HG02642 (cell line): ENCODE results near the gene TMEM147.
A peak's percentile ranks its signal among the peaks of the same experiment; 100 is the strongest.

Source experiments
- ATAC-seq: cut with Tn5 transposase; IDR thresholded peaks from one replicate; pipeline ENCODE4 v1.9.1; 2021; ENCODE audit warnings: mild to moderate bottlenecking; ENCODE audit not compliant: unreplicated experiment, poor library complexity

TMEM147 gene

GRCh38 chr19:35544110-35544802 is 1.2 kb upstream of the TMEM147 start:
- no peak for ATAC-seq

DNA sequence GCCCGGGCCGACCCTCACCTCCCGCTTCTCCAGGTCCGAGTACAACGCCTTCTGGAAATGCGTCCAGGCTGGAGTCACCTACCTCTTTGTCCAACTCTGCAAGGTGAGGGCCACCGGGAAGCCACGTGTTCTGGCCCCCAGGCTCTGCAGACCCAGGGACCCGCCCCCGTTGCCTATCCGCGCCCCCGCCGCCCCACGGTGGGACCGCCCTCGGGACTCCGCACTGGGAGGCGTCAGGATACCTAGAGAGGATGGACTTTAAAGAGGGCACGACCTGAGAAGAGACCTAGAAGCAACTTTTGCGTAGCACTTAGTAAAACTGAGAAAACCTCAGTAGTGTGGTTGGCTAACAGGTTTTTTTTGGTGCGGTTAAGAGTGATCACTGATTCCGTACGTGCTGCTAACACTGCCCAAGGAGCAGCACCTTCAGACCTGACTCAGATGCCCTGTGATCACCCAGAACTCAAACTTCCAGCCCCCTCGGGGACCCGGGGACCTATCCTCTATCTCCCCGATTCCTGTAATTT is 492 bp downstream of the TMEM147 start:
- ATAC-seq: peak; percentile 43

DNA sequence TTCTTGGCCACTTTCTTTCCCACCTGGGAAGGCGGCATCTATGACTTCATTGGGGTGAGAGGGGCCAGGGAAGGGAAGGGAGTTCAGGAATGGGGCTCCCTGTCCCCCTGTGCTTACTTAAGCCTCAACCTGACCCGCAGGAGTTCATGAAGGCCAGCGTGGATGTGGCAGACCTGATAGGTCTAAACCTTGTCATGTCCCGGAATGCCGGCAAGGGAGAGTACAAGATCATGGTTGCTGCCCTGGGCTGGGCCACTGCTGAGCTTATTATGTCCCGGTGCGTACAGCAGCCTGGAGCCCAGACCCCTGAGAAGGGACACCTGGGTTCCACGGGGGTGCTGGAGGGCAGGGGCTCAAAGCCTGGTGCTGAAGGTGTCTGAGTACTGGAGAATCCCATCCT is 1.1 kb downstream of the TMEM147 start:
- ATAC-seq: no peak

- no peak for ATAC-seq
Observed at GRCh38 chr19:35549174-35549788, 3.9 kb downstream of the TMEM147 start.

DNA sequence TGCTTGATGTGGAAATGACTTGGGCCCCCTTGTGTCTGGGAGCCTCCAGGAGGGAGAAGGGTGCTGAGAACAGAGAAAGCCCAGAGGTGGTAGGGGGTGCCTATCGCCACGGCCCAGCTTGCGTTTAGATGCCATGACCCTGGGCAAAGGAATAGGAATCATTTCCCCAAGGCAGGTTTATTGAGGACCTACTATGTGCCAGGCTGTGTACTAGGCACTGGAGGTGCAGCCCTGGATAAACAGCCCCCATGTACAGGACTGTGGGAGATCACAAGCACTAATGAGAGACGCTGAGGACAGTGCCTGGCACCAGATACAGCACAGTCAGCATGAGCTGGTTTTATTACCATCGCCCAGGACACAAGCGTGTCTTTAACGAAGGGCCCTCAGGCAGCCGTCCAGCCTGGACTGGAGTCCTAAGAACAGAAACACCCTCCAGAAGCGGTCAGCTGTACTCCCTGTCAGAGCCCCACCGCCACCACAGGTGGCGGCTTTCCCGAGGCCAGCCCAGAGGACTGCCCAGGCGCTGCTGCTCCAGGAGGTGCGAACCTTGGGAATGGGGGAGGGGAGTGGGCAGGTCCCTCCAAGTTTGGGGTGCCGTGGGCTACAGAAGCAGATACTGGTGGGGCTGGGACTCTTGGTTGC is 4.6 kb downstream of the TMEM147 start:
- ATAC-seq: no peak

DNA sequence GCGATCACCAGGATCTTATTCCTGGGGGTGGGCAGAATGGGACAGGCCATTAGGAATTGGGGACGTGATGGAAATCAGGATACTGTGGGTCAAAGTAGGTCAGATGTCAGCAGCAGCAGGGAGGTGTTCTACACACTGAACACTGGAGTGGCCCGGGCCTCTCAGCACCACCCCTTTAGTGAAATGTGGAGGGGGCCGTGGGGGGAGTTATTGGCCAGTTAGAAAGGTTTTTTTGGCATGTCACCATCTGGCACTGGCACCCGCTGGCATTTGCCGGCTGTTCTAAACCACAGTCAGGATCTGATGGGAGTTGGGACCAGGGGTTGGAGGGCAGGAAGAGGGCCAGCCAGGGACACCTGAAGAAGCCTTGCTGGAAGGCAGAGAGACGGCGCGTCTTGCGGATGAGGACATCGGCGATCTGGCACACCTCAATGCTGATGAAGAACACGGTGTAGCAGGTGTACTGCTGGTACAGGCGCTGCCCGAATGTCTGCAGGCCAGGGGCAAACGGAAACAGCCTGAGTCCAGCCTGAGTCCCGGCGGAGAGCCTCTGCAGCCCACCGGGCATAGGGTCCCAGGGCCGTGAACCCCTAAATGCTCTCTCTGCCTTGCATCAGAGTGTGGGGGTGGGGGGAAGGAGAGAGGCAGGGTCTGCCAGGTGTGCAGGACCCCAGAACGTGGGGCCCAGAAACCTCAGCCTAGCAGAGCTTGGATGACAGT is 5.8 kb downstream of the TMEM147 start:
- ATAC-seq: no peak

DNA sequence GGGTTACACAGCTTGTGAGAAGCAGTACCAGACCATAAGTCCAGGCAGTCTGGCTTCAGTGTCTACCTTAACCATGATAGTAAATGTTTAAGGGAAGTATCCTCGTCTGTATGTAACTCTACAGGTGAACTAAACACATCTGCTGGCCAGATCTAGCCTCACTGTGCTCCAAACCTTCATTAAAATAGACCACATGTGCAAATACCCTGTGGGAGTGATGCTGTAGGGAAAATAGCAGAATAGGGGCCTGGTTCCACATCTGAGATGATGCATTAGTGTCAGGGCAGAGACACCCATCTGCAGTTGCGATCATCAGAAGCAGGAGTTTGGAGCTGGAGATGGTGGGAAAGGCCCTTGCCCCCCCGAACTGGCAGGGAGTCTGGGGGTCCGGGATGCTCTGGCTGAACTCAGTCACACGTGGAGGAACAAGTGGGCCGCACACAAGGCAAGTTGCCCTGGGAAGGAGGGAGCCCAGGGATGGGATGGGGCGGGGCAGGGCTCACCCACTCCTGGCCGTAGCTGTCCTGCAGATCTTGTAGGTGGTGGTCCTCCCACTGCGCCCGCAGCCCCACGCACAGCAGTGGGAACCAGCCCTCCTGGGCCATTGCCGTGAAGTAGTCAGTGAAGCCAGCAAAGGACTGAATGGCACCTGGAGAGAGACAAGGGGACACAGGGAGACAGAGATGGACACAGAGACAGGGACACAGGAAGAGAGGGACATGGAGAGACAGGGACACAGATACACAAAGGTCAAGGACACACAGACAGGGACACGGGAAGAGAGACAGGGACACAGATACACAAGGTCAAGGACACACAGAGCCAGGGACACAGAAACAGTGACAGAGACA is 7.3 kb downstream of the TMEM147 start:
- ATAC-seq: no peak

- ATAC-seq: no peak
Observed at GRCh38 chr19:35553385-35554000, 8.1 kb downstream of the TMEM147 start.

DNA sequence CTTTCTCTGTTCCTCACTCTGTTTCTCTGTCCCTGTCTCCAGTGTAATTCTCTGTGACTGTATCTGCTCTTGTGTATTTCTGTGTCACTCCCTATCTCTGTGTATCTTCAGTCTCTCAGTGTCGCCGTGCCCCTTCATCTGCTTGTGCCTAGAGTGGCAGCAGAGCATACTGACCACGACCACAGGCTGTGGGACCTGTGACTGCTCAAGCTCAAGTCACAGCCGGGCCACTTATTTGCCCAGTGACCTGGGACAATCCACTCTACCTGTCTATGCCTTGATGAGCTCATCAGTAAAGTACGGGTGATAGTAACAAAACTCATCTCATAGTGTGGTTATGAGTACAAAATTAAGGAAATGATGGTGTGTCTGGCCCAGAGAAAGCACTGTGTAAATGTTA is 8.7 kb downstream of the TMEM147 start:
- no peak for ATAC-seq

GRCh38 chr19:35555301-35556005 is 10.0 kb downstream of the TMEM147 start:
- ATAC-seq: no peak

GRCh38 chr19:35556025-35556590 is 10.7 kb downstream of the TMEM147 start:
- ATAC-seq: no peak

DNA sequence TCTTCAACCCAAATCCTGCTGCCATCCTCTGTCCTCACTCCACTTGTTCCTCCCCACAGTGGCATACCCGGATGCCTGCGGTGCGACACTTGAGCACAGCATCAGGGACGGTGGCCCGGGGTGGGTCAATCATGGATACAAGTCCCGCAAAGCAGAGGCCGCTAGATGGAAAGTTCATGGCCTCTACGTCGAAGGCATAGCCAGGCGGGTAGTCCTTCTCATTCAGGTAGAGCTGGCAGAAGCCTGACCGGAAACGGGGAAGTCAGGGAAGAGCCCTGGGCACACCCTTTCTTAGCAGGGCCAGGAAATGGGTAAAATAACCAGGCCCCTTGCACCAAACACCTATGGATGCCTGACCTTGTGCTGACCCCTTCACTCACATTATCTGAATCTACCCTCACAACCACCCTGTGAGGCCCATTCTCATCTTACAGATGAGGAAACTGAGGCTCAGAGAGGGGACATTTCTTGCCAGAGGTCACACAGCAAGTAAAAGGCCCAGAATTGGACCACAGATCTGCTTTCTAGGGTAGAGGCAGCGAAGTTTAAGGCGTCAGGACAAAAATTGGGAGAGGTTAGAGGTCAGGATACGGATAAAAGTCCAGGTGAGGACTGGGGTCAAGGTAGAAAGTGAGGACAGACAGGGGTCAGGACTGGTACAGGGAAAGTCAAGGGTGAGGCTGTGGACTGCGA is 11.6 kb downstream of the TMEM147 start:
- ATAC-seq: no peak

GRCh38 chr19:35557539-35558399 is 12.3 kb downstream of the TMEM147 start:
- ATAC-seq: no peak

DNA sequence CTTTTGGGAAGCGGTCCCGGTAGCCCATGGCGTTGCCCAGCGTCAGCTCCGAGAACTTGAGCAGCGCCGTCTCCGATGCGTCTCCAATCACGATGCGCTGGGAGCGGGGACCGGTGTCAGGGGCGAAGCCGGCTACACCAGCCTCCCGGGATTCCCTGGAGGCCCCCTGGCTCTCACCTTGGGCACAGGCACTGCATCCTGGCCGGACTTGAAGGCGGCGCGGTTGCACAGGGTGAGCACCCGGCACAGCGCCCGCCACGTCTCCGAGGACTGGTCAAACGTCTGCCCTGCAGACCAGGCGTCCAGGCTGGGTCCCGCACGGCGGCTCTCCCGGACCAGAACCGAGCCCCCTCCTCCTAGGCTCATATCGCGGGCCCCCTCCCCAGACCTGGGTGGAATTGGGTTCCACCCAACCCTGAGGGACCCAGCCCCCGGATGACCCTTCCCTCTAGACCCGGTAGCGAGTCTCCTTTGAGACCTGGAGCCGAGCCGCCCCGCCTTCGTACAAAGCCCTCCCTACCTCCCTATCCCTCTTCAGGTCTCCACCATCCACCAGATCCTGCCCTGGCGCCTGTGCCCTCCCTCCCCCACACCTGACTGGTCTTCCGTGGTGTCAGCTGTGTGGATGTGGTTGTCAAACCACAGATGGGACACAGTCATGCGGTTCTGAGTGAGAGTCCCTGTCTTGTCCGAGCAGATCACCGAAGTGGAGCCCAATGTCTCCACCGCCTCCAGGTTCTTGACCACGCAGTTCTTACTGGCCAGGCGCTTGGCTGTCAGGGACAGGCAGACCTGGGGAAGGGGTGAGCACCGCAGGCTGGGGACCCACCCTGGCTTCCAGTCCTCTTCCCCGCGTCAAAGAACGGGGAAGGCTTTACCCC is 13.2 kb downstream of the TMEM147 start:
- ATAC-seq: peak; percentile 18

DNA sequence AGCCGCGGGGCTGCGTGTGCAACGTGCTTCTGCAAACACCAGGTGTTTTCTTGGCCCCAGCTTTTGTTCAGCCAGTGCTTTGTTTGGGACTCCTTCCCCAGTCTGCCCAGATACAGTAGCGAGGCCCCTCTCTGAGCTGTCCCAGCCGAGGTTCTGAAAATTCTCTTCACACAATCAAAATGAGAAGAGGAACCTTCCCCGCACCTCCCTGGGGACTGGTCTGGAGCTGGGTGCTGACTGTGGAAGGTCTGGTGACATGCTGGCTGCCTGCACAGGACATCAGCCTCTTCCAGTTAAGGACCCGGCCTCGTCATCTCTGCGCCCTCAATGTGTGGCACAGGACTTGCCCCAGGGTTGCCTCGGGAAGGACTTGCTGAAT is 13.8 kb downstream of the TMEM147 start:
- peak; percentile 51 for ATAC-seq

- no peak for ATAC-seq
Observed at GRCh38 chr19:35559781-35560180, 14.4 kb downstream of the TMEM147 start.
